BE2C (cell line): ENCODE data around the gene NINL.

ENCODE experiments used
- DNase-seq: peaks from one replicate; pipeline ENCODE4 v3.0.0-alpha.2; 2020
- H3K27me3 ChIP-seq: fragments of 250-450 bp; sonication (Bioruptor Pico); 2 replicates; pipeline ENCODE4 v1.5.1; 2020; ENCODE audit warnings: mild to moderate bottlenecking
- H3K36me3 ChIP-seq: fragments of 250-450 bp; sonication (Bioruptor Pico); 2 replicates; pipeline ENCODE4 v1.5.1; 2020; ENCODE audit warnings: mild to moderate bottlenecking
- H3K4me1 ChIP-seq: fragments of 250-450 bp; sonication (Bioruptor Pico); 2 replicates; pipeline ENCODE4 v1.5.1; 2020
- H3K4me3 ChIP-seq: 2 replicates; pipeline ENCODE4 v1.5.1; 2011; ENCODE audit warnings: low read depth, low read length
- H3K9me3 ChIP-seq: fragments of 250-450 bp; sonication (Bioruptor Pico); 2 replicates; pipeline ENCODE4 v1.5.1; 2020
- TF ChIP-seq, protein P1 (sequence below): IDR thresholded peaks from 2 replicates; pipeline ENCODE4 v1.5.1; 2012; ENCODE audit warnings: mild to moderate bottlenecking, low read depth, low read length

The NINL gene

DNA sequence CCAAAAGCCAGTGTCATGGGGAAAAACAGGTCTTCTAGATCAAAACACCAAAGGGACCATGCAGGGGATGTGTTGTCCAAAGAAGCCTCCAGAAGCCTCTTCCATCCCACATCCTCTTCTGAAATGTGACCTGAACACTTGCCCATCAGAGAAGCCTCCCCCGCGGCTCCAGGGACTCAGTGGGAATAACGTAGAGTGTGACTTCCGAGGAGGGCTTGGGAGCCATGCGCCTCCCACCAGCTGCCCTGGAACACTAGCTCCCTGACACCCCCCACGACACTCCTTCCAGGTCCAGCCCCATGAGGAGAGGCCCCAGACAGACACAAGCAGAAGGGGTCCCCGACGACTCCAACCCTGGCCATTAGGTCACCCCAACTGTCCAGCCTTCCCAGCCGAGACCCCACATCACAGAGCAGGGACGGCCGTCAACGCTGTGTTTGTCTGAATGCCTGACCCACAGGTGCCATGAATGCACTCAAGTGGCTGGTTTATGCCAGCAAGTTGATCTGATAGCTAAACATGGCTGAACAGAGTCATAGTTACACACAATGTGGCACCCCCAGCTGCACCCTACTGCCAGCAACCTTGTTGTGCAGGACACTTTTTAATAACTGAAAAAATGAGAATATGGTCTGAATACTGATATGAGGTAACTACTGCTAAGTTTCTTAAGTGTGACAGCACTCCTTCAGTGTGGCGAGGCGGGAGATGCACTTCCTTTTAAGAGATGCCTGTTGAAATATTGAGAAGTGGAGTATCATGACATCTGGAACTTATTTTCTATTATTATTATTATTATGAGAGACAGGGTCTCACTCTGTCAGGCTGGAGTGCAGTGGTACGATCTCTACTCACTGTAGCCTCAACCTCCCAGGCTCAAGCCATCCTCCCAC, 119.8 kb downstream of the NINL start:
- DNase-seq = no peak
- no peaks in the 10 kb centered on the region for H3K27me3 ChIP-seq
- no peak overlapping the region for H3K4me3 ChIP-seq
- TF ChIP-seq, protein P1, sequence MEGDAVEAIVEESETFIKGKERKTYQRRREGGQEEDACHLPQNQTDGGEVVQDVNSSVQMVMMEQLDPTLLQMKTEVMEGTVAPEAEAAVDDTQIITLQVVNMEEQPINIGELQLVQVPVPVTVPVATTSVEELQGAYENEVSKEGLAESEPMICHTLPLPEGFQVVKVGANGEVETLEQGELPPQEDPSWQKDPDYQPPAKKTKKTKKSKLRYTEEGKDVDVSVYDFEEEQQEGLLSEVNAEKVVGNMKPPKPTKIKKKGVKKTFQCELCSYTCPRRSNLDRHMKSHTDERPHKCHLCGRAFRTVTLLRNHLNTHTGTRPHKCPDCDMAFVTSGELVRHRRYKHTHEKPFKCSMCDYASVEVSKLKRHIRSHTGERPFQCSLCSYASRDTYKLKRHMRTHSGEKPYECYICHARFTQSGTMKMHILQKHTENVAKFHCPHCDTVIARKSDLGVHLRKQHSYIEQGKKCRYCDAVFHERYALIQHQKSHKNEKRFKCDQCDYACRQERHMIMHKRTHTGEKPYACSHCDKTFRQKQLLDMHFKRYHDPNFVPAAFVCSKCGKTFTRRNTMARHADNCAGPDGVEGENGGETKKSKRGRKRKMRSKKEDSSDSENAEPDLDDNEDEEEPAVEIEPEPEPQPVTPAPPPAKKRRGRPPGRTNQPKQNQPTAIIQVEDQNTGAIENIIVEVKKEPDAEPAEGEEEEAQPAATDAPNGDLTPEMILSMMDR = no peak
- no peaks in the 10 kb centered on the region for H3K36me3 ChIP-seq
- H3K4me1 ChIP-seq = no peaks in the 10 kb centered on the region
- H3K9me3 ChIP-seq = no peaks in the 10 kb centered on the region

- H3K9me3 ChIP-seq = no peaks in the 10 kb centered on the region
- H3K4me1 ChIP-seq = no peaks in the 10 kb centered on the region
- DNase-seq = no peak
- no peaks in the 10 kb centered on the region for H3K27me3 ChIP-seq
- TF ChIP-seq, protein P1 = no peak
- no peak overlapping the region for H3K4me3 ChIP-seq
- H3K36me3 ChIP-seq = no peaks in the 10 kb centered on the region
Observed at GRCh38 chr20:25464501-25465242, 120.7 kb downstream of the NINL start.

- H3K27me3 ChIP-seq = no peaks in the 10 kb centered on the region
- no peaks in the 10 kb centered on the region for H3K4me1 ChIP-seq
- no peak for DNase-seq
- no peaks in the 10 kb centered on the region for H3K36me3 ChIP-seq
- H3K4me3 ChIP-seq = no peak overlapping the region
- TF ChIP-seq, protein P1 = no peak
- H3K9me3 ChIP-seq = no peaks in the 10 kb centered on the region
Observed at GRCh38 chr20:25461786-25462545, 123.4 kb downstream of the NINL start.

GRCh38 chr20:25461281-25461650, 124.1 kb downstream of the NINL start:
- no peaks in the 10 kb centered on the region for H3K36me3 ChIP-seq
- TF ChIP-seq, protein P1 = no peak
- no peaks in the 10 kb centered on the region for H3K4me1 ChIP-seq
- no peaks in the 10 kb centered on the region for H3K9me3 ChIP-seq
- no peak overlapping the region for H3K4me3 ChIP-seq
- no peak for DNase-seq
- H3K27me3 ChIP-seq = no peaks in the 10 kb centered on the region

- no peaks in the 10 kb centered on the region for H3K4me1 ChIP-seq
- H3K27me3 ChIP-seq = no peaks in the 10 kb centered on the region
- H3K4me3 ChIP-seq = no peak overlapping the region
- H3K36me3 ChIP-seq = no peaks in the 10 kb centered on the region
- TF ChIP-seq, protein P1 = no peak
- H3K9me3 ChIP-seq = no peaks in the 10 kb centered on the region
- DNase-seq = no peak
Observed at GRCh38 chr20:25460566-25461280, 124.6 kb downstream of the NINL start.
